KBM-7 (cell line): ENCODE measurements around the gene TMF1.

Source experiments
- DNase-seq: peaks from one replicate; pipeline ENCODE4 v3.0.0-alpha.2; 2015
- in situ Hi-C: fragments of 300-500 bp; cut with MboI; formaldehyde crosslinking; loops from 2 replicates; pipeline ENCODE4 v1.14.3; 2020; ENCODE audit warnings: low sequenced_read_pairs, low pct_unique_long_range_greater_than_20kb, mixed read lengths

Gene TMF1

GRCh38 chr3:69051756-69052471 lies at the start of gene TMF1:
Gene TMF1 (minus strand): TSS chr3:69052333. CDS start chr3:69052086, 247 bp downstream.
- peak; percentile 99 for DNase-seq
- in situ Hi-C loops, result no loop called here

GRCh38 chr3:69099576-69099975 lies 47.4 kb upstream of the TMF1 start:
- in situ Hi-C loops, result no loop called here

GRCh38 chr3:69097407-69098086 lies 45.4 kb upstream of the TMF1 start:
- no peak for DNase-seq
- in situ Hi-C loops, result no loop called here

More at GRCh38 chr3:69099576-69099975, 47.4 kb upstream of the TMF1 start:
- no peak for DNase-seq

- in situ Hi-C loops, result no loop called here
- DNase-seq, result no peak
Observed at GRCh38 chr3:69096299-69096698, 44.2 kb upstream of the TMF1 start.

GRCh38 chr3:69095636-69096035 lies 43.5 kb upstream of the TMF1 start:
- in situ Hi-C loops, result no loop called here
- DNase-seq, result peak; percentile 30

GRCh38 chr3:69094467-69095205 lies 42.5 kb upstream of the TMF1 start:
- DNase-seq, result peak; percentile 90

GRCh38 chr3:69092030-69092516 lies 39.9 kb upstream of the TMF1 start:
- in situ Hi-C loops, result no loop called here
- DNase-seq, result peak; percentile 94

More at GRCh38 chr3:69094467-69095205, 42.5 kb upstream of the TMF1 start:
- in situ Hi-C loops, result no loop called here

GRCh38 chr3:69091389-69092029 lies 39.4 kb upstream of the TMF1 start:
- in situ Hi-C loops, result no loop called here
- no peak for DNase-seq

- in situ Hi-C loops, result no loop called here
- no peak for DNase-seq
Observed at GRCh38 chr3:69090021-69090420, 37.9 kb upstream of the TMF1 start.

GRCh38 chr3:69088063-69088462 lies 35.9 kb upstream of the TMF1 start:
- in situ Hi-C loops, result no loop called here
- no peak for DNase-seq

GRCh38 chr3:69087030-69087791 lies 35.1 kb upstream of the TMF1 start:
- no peak for DNase-seq
- in situ Hi-C loops, result no loop called here

- in situ Hi-C loops, result no loop called here
- DNase-seq, result peak; percentile 67
Observed at GRCh38 chr3:69085833-69086722, 33.9 kb upstream of the TMF1 start.

- peak; percentile 20 for DNase-seq
- in situ Hi-C loops, result no loop called here
Observed at GRCh38 chr3:69085168-69085832, 33.2 kb upstream of the TMF1 start.

- in situ Hi-C loops, result no loop called here
Observed at GRCh38 chr3:69084326-69085167, 32.4 kb upstream of the TMF1 start, which contains the start of gene ARL6IP5. Gene ARL6IP5 (plus strand): TSS chr3:69084937. CDS start chr3:69085048, 111 bp downstream.

GRCh38 chr3:69082805-69083204 lies 30.7 kb upstream of the TMF1 start:
- DNase-seq, result peak; percentile 73
- in situ Hi-C loops, result no loop called here

More at GRCh38 chr3:69084326-69085167, 32.4 kb upstream of the TMF1 start, which contains the start of gene ARL6IP5:
- peak; percentile 99 for DNase-seq

- no peak for DNase-seq
- in situ Hi-C loops, result no loop called here
Observed at GRCh38 chr3:69082361-69082760, 30.2 kb upstream of the TMF1 start.
